HCT116 (cell line): ENCODE measurements around the gene SNX9.

ENCODE experiments used
- CBX3 ChIP-seq: IDR thresholded peaks from 2 replicates; pipeline ENCODE4 v1.6.1; 2012; ENCODE audit warnings: low read depth
- POLR2A ChIP-seq: IDR thresholded peaks from 2 replicates; pipeline ENCODE4 v1.7.0; 2011; ENCODE audit warnings: borderline replicate concordance; ENCODE audit not compliant: insufficient read depth, insufficient read length; ENCODE audit errors: extremely low read depth
- TF ChIP-seq, protein P1 (sequence below): IDR thresholded peaks from 2 replicates; pipeline ENCODE4 v1.6.1; 2011; ENCODE audit warnings: mild to moderate bottlenecking, low read length, moderate library complexity; ENCODE audit not compliant: insufficient replicate concordance; ENCODE audit errors: extremely low read depth
- TF ChIP-seq, protein P2 (sequence below), 3 experiments: fragments of 200-600 bp in 1 of 3; sonication (generic) in 1 of 3; IDR thresholded peaks in 2 of 3; conservative IDR thresholded peaks in 1 of 3; 2 replicates each; pipeline ENCODE4 v1.5.1; 2012 to 2017; ENCODE audit warnings: low read depth in 2 of 3, low read length in 2 of 3, antibody characterized with exemption in 1 of 3, borderline replicate concordance in 1 of 3, control low read depth in 1 of 3, mild to moderate bottlenecking in 1 of 3, mixed read lengths in 1 of 3, mixed run types in 1 of 3, moderate library complexity in 1 of 3; ENCODE audit not compliant: insufficient read depth in 1 of 3
- TF ChIP-seq, protein P3 (sequence below): IDR thresholded peaks from 2 replicates; pipeline ENCODE4 v1.6.1; 2012

DNA sequence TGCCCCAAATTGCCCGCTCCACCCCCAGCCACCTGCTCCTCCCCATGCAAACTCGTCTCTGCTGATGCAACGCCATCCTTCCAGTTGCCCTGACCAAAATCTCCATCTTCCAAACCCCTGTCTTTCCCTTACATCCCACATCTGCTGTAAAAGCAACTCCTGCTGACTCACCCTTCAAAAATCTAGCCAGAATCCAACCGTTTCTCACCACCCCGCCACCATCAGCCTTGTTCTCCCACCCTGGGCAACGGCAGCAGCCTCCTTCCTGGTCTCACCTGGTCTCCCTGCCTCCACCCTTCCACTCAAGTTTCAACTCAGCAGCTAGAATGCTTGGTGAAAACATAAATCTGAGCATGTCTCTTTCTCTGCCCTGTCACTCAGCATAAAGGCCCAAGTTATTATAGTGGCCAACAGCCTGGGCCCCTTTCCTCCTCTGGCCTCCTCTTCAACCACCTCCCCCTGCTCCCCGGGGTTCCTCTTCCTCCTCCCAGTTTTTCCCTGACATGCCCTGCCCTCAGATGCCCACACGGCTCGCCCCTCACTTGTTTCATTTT is 151.4 kb downstream of the SNX9 start:
- TF ChIP-seq, protein P1, sequence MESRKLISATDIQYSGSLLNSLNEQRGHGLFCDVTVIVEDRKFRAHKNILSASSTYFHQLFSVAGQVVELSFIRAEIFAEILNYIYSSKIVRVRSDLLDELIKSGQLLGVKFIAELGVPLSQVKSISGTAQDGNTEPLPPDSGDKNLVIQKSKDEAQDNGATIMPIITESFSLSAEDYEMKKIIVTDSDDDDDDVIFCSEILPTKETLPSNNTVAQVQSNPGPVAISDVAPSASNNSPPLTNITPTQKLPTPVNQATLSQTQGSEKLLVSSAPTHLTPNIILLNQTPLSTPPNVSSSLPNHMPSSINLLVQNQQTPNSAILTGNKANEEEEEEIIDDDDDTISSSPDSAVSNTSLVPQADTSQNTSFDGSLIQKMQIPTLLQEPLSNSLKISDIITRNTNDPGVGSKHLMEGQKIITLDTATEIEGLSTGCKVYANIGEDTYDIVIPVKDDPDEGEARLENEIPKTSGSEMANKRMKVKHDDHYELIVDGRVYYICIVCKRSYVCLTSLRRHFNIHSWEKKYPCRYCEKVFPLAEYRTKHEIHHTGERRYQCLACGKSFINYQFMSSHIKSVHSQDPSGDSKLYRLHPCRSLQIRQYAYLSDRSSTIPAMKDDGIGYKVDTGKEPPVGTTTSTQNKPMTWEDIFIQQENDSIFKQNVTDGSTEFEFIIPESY = no peak
- TF ChIP-seq CBX3 (no peak), POLR2A (no peak)
- TF ChIP-seq, protein P2, sequence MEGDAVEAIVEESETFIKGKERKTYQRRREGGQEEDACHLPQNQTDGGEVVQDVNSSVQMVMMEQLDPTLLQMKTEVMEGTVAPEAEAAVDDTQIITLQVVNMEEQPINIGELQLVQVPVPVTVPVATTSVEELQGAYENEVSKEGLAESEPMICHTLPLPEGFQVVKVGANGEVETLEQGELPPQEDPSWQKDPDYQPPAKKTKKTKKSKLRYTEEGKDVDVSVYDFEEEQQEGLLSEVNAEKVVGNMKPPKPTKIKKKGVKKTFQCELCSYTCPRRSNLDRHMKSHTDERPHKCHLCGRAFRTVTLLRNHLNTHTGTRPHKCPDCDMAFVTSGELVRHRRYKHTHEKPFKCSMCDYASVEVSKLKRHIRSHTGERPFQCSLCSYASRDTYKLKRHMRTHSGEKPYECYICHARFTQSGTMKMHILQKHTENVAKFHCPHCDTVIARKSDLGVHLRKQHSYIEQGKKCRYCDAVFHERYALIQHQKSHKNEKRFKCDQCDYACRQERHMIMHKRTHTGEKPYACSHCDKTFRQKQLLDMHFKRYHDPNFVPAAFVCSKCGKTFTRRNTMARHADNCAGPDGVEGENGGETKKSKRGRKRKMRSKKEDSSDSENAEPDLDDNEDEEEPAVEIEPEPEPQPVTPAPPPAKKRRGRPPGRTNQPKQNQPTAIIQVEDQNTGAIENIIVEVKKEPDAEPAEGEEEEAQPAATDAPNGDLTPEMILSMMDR (IDR thresholded peaks at IDR 0.05 in 2 of 3, conservative IDR thresholded peaks at IDR 0.05 in 1 of 3; ENCODE audit: borderline replicate concordance in 1 of 3, insufficient read depth in 1 of 3, low read depth in 2 of 3, low read length in 2 of 3) = no peak
- TF ChIP-seq, protein P3, sequence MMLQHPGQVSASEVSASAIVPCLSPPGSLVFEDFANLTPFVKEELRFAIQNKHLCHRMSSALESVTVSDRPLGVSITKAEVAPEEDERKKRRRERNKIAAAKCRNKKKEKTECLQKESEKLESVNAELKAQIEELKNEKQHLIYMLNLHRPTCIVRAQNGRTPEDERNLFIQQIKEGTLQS = no peak
